HEK293 (cell line): ENCODE results near the gene TUBB2A.

Source experiments
- BCL11A ChIP-seq: fragments of 450-650 bp; formaldehyde crosslinking; IDR thresholded peaks from 2 replicates; pipeline ENCODE4 v1.5.1; 2016; ENCODE audit warnings: low read depth, missing biosample characterization, missing genetic modification characterization
- FEZF1 ChIP-seq: fragments of 450-650 bp; formaldehyde crosslinking; IDR thresholded peaks from 2 replicates; pipeline ENCODE4 v1.5.1; 2016; ENCODE audit warnings: missing biosample characterization, missing genetic modification characterization
- GLIS1 ChIP-seq: fragments of 450-650 bp; formaldehyde crosslinking; IDR thresholded peaks from 2 replicates; pipeline ENCODE4 v1.5.1; 2016; ENCODE audit warnings: missing biosample characterization, missing genetic modification characterization
- HOXC10 ChIP-seq: sonication (generic); formaldehyde crosslinking; IDR thresholded peaks from 2 replicates; pipeline ENCODE4 v1.8.1; 2023; ENCODE audit warnings: mild to moderate bottlenecking, missing genetic modification reagents
- IKZF3 ChIP-seq: fragments of 450-650 bp; IDR thresholded peaks from 2 replicates; pipeline ENCODE4 v1.5.0; 2018; ENCODE audit warnings: missing biosample characterization, mild to moderate bottlenecking, missing genetic modification characterization, moderate library complexity
- KLF16 ChIP-seq: fragments of 450-650 bp; formaldehyde crosslinking; IDR thresholded peaks from 2 replicates; pipeline ENCODE4 v1.5.1; 2017; ENCODE audit warnings: missing biosample characterization, missing genetic modification characterization
- OVOL3 ChIP-seq: fragments of 450-650 bp; formaldehyde crosslinking; IDR thresholded peaks from 2 replicates; pipeline ENCODE4 v1.5.1; 2016; ENCODE audit warnings: missing biosample characterization, missing genetic modification characterization
- SCRT1 ChIP-seq: fragments of 450-650 bp; formaldehyde crosslinking; IDR thresholded peaks from 2 replicates; pipeline ENCODE4 v1.5.1; 2016; ENCODE audit warnings: missing biosample characterization, missing genetic modification characterization, borderline replicate concordance
- YY1 ChIP-seq: fragments of 450-650 bp; formaldehyde crosslinking; IDR thresholded peaks from 2 replicates; pipeline ENCODE4 v1.5.1; 2018; ENCODE audit warnings: missing biosample characterization, missing genetic modification characterization
- ZBTB21 ChIP-seq: fragments of 450-650 bp; formaldehyde crosslinking; IDR thresholded peaks from 2 replicates; pipeline ENCODE4 v1.5.1; 2017; ENCODE audit warnings: missing biosample characterization, missing genetic modification characterization
- ZBTB48 ChIP-seq: fragments of 450-650 bp; formaldehyde crosslinking; IDR thresholded peaks from 2 replicates; pipeline ENCODE4 v1.5.1; 2016; ENCODE audit warnings: missing biosample characterization, missing genetic modification characterization
- ZFP41 ChIP-seq: fragments of 450-650 bp; formaldehyde crosslinking; IDR thresholded peaks from 2 replicates; pipeline ENCODE4 v1.5.1; 2016; ENCODE audit warnings: missing biosample characterization, missing genetic modification characterization, borderline replicate concordance
- ZNF112 ChIP-seq: fragments of 450-650 bp; formaldehyde crosslinking; IDR thresholded peaks from 2 replicates; pipeline ENCODE4 v1.5.0; 2017; ENCODE audit warnings: missing biosample characterization, missing genetic modification characterization
- ZNF140 ChIP-seq: fragments of 450-650 bp; formaldehyde crosslinking; IDR thresholded peaks from 2 replicates; pipeline ENCODE4 v1.5.1; 2016; ENCODE audit warnings: missing biosample characterization, missing genetic modification characterization
- ZNF146 ChIP-seq: fragments of 450-650 bp; formaldehyde crosslinking; IDR thresholded peaks from 2 replicates; pipeline ENCODE4 v1.5.1; 2016; ENCODE audit warnings: missing biosample characterization, missing genetic modification characterization
- ZNF155 ChIP-seq: fragments of 450-650 bp; formaldehyde crosslinking; IDR thresholded peaks from 2 replicates; pipeline ENCODE4 v1.5.1; 2016; ENCODE audit warnings: missing biosample characterization, missing genetic modification characterization
- ZNF184 ChIP-seq: fragments of 450-650 bp; IDR thresholded peaks from 2 replicates; pipeline ENCODE4 v1.5.1; 2018; ENCODE audit warnings: missing biosample characterization, mild to moderate bottlenecking, missing genetic modification characterization
- ZNF202 ChIP-seq: fragments of 450-650 bp; formaldehyde crosslinking; IDR thresholded peaks from 2 replicates; pipeline ENCODE4 v1.5.1; 2016; ENCODE audit warnings: missing biosample characterization, missing genetic modification characterization, borderline replicate concordance
- ZNF239 ChIP-seq: fragments of 450-650 bp; formaldehyde crosslinking; IDR thresholded peaks from 2 replicates; pipeline ENCODE4 v1.5.1; 2016; ENCODE audit warnings: missing biosample characterization, missing genetic modification characterization
- ZNF248 ChIP-seq: fragments of 450-650 bp; formaldehyde crosslinking; IDR thresholded peaks from 2 replicates; pipeline ENCODE4 v1.5.1; 2017; ENCODE audit warnings: missing biosample characterization, missing genetic modification characterization
- ZNF280D ChIP-seq: fragments of 450-650 bp; formaldehyde crosslinking; IDR thresholded peaks from 2 replicates; pipeline ENCODE4 v1.5.1; 2016; ENCODE audit warnings: missing biosample characterization, missing genetic modification characterization
- ZNF292 ChIP-seq: fragments of 450-650 bp; formaldehyde crosslinking; IDR thresholded peaks from 2 replicates; pipeline ENCODE4 v1.5.1; 2016; ENCODE audit warnings: low read depth, missing biosample characterization, missing genetic modification characterization, borderline replicate concordance
- ZNF394 ChIP-seq: fragments of 450-650 bp; formaldehyde crosslinking; IDR thresholded peaks from 2 replicates; pipeline ENCODE4 v1.5.1; 2016; ENCODE audit warnings: missing biosample characterization, missing genetic modification characterization, mild to moderate bottlenecking, moderate library complexity, borderline replicate concordance
- ZNF513 ChIP-seq: fragments of 450-650 bp; IDR thresholded peaks from 2 replicates; pipeline ENCODE4 v1.5.1; 2018; ENCODE audit warnings: missing biosample characterization, missing genetic modification characterization
- ZNF549 ChIP-seq: fragments of 450-650 bp; IDR thresholded peaks from 2 replicates; pipeline ENCODE4 v1.5.1; 2018; ENCODE audit warnings: missing biosample characterization, missing genetic modification characterization, mild to moderate bottlenecking, inconsistent platforms, moderate library complexity
- ZNF561 ChIP-seq: fragments of 450-650 bp; IDR thresholded peaks from 2 replicates; pipeline ENCODE4 v1.5.1; 2018; ENCODE audit warnings: missing biosample characterization, missing genetic modification characterization, borderline replicate concordance
- ZNF623 ChIP-seq: fragments of 450-650 bp; formaldehyde crosslinking; IDR thresholded peaks from 2 replicates; pipeline ENCODE4 v1.5.1; 2016; ENCODE audit warnings: missing biosample characterization, missing genetic modification characterization
- ZNF76 ChIP-seq: fragments of 450-650 bp; formaldehyde crosslinking; IDR thresholded peaks from 2 replicates; pipeline ENCODE4; 2016; ENCODE audit warnings: low read depth, missing biosample characterization, missing genetic modification characterization, borderline replicate concordance
- ZSCAN23 ChIP-seq: fragments of 450-650 bp; formaldehyde crosslinking; IDR thresholded peaks from 2 replicates; pipeline ENCODE4 v1.5.1; 2016; ENCODE audit warnings: missing biosample characterization, missing genetic modification characterization
- ZXDB ChIP-seq: fragments of 450-650 bp; formaldehyde crosslinking; IDR thresholded peaks from 2 replicates; pipeline ENCODE4 v1.5.1; 2016; ENCODE audit warnings: missing biosample characterization, missing genetic modification characterization
- TF ChIP-seq, protein P1 (sequence below): fragments of 450-650 bp; formaldehyde crosslinking; IDR thresholded peaks from 2 replicates; pipeline ENCODE4 v1.5.0; 2017; ENCODE audit warnings: missing biosample characterization, missing genetic modification characterization, borderline replicate concordance
- TF ChIP-seq, protein P2 (sequence below): fragments of 450-650 bp; formaldehyde crosslinking; IDR thresholded peaks from 2 replicates; pipeline ENCODE4 v1.5.1; 2016; ENCODE audit warnings: missing biosample characterization, missing genetic modification characterization

The TUBB2A gene

DNA sequence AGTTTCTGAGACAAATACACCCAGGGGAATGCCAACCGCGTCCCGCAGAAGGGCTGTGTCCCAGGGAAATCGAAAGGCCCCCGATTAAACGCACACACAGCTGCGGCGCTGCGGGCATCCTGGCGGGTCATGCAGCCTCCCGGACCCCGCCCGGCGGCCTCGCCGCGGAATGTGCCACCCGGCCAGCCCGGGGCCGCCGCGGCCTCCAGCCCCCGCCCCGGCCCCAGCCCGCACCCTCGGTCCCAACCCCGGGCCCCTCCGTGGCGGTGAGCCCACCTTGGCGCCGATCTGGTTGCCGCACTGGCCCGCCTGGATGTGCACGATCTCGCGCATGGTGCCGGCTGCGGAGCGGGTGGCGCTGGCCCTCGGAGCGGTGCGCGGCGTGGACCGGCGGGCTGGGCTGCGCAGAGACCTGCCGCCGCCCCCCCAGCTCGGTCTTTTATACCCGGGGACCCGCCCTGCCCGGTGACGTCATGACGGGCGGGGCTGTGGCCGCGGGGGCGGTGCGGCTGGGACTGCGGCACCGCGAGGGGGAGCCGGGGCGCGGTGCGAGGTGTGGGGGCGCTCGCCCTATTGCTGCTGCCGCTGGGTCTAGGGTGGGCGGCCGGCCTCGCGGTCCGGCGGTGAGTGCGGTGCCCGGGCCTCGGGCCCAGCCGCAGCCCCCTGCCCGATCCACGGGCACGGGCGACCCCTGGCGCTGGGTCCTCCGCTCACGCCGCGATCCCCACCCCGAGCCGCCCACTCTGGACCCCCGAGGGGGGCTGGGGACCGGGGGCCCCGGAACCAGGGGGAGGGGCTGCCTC, at the start of gene TUBB2A (continued):
- TF ChIP-seq ZBTB48: no peak
- TF ChIP-seq ZNF202 (tag by site-specific recombination): no peak
- no peak for TF ChIP-seq ZBTB21 (tag by site-specific recombination)
- 0 out of 2 replicates have a peak, but pooled peaks have one; percentile 35 for TF ChIP-seq ZNF184
- TF ChIP-seq KLF16: no peak
- TF ChIP-seq, protein P1, sequence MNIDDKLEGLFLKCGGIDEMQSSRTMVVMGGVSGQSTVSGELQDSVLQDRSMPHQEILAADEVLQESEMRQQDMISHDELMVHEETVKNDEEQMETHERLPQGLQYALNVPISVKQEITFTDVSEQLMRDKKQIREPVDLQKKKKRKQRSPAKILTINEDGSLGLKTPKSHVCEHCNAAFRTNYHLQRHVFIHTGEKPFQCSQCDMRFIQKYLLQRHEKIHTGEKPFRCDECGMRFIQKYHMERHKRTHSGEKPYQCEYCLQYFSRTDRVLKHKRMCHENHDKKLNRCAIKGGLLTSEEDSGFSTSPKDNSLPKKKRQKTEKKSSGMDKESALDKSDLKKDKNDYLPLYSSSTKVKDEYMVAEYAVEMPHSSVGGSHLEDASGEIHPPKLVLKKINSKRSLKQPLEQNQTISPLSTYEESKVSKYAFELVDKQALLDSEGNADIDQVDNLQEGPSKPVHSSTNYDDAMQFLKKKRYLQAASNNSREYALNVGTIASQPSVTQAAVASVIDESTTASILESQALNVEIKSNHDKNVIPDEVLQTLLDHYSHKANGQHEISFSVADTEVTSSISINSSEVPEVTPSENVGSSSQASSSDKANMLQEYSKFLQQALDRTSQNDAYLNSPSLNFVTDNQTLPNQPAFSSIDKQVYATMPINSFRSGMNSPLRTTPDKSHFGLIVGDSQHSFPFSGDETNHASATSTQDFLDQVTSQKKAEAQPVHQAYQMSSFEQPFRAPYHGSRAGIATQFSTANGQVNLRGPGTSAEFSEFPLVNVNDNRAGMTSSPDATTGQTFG (tag by site-specific recombination): no peak
- no peak for TF ChIP-seq OVOL3 (tag by site-specific recombination)
- TF ChIP-seq, protein P2, sequence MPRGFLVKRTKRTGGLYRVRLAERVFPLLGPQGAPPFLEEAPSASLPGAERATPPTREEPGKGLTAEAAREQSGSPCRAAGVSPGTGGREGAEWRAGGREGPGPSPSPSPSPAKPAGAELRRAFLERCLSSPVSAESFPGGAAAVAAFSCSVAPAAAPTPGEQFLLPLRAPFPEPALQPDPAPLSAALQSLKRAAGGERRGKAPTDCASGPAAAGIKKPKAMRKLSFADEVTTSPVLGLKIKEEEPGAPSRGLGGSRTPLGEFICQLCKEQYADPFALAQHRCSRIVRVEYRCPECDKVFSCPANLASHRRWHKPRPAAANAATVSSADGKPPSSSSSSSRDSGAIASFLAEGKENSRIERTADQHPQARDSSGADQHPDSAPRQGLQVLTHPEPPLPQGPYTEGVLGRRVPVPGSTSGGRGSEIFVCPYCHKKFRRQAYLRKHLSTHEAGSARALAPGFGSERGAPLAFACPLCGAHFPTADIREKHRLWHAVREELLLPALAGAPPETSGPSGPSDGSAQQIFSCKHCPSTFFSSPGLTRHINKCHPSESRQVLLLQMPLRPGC (tag by site-specific recombination): no peak
- no peak for TF ChIP-seq ZNF623
- no peak for TF ChIP-seq ZNF280D
- TF ChIP-seq ZNF155: no peak
- no peak for TF ChIP-seq ZNF248
- no peak; the same call in 1 of the 2 replicates for TF ChIP-seq GLIS1
- no peak for TF ChIP-seq ZSCAN23 (tag by site-specific recombination)
- TF ChIP-seq ZNF549 (tag by site-specific recombination): no peak
- 0 out of 2 replicates have a peak, but pooled peaks have one; percentile 21 for TF ChIP-seq ZNF513 (tag by site-specific recombination)
- no peak for TF ChIP-seq ZNF76 (tag by site-specific recombination)
- no peak for TF ChIP-seq ZFP41 (tag by site-specific recombination)
- TF ChIP-seq YY1 (tag by site-specific recombination): no peak
- no peak for TF ChIP-seq ZNF394 (tag by site-specific recombination)
- TF ChIP-seq HOXC10 (CRISPR knock-in tag): no peak
- no peak for TF ChIP-seq ZNF292 (tag by site-specific recombination)
- TF ChIP-seq BCL11A (tag by site-specific recombination): no peak
- TF ChIP-seq SCRT1 (tag by site-specific recombination): no peak
- TF ChIP-seq ZNF239 (tag by site-specific recombination): no peak
- no peak for TF ChIP-seq ZXDB (tag by site-specific recombination)
- no peak for TF ChIP-seq IKZF3 (tag by site-specific recombination)
- no peak for TF ChIP-seq FEZF1 (tag by site-specific recombination)
- TF ChIP-seq ZNF112 (tag by site-specific recombination): no peak
- TF ChIP-seq ZNF140 (tag by site-specific recombination): no peak
- TF ChIP-seq ZNF561 (tag by site-specific recombination): peak; percentile 61; the same call in 1 of the 2 replicates
- TF ChIP-seq ZNF146 (tag by site-specific recombination): no peak
